Measurements from ENCODE around the gene COX5A. TPM values are rescaled to one million over a fixed set of nuclear protein-coding genes. Genes with fewer than 3 reads are reported as not detected.

The COX5A gene
- polyA plus RNA-seq, 1 experiment = 64.6 TPM

GRCh38 chr15:74873036-74873755 lies 64.7 kb downstream of the COX5A start, which contains the start of gene SCAMP2:
Gene SCAMP2 (minus strand): TSS chr15:74873365. CDS start chr15:74873255, 110 bp downstream.
- peak; percentile 59 for DNase-seq (ENCODE audit: low read depth)
- Histone ChIP-seq H3K27me3 (ENCODE audit: control insufficient read depth, insufficient read depth, low read length) (peaks cover 3% of the 10 kb centered on the region; the same call in 1 of the 2 replicates), H3K4me3 (ENCODE audit: low read depth, low read length) (peak within 1 kb of the TSS; percentile 85), H3K36me3 (ENCODE audit: control insufficient read depth, insufficient read depth, low read length) (peaks cover 1% of the 10 kb centered on the region; the same call in 1 of the 2 replicates)
- ChIA-PET POLR2A (no interaction called here), CTCF (interaction anchor here (1.6 kb wide), 1 partner anchor 16 kb away, joined by 7 read pairs; the partner anchor contains the start of gene MPI)
- TF ChIP-seq CTCF (IDR thresholded peaks at IDR 0.05; ENCODE audit: insufficient read depth, low read depth, low read length) = no peak

- POLR2A ChIA-PET = no interaction called here
- no peak for DNase-seq (ENCODE audit: low read depth)
- Histone ChIP-seq H3K27me3 (ENCODE audit: control insufficient read depth, insufficient read depth, low read length) (peaks cover 3% of the 10 kb centered on the region; the same call in 1 of the 2 replicates), H3K36me3 (ENCODE audit: control insufficient read depth, insufficient read depth, low read length) (peaks cover 2% of the 10 kb centered on the region; the same call in 1 of the 2 replicates), H3K4me3 (ENCODE audit: low read depth, low read length) (peak overlapping the region; percentile 85)
- CTCF ChIA-PET = interaction anchor here (1.6 kb wide), 1 partner anchor 16 kb away, joined by 7 read pairs; the partner anchor contains the start of gene MPI
- TF ChIP-seq CTCF (IDR thresholded peaks at IDR 0.05; ENCODE audit: insufficient read depth, low read depth, low read length) = no peak
Measured at GRCh38 chr15:74872702-74873035, 65.2 kb downstream of the COX5A start.

- ChIA-PET POLR2A (interaction anchor here (0.5 kb wide), 1 partner anchor 24 kb away, joined by 3 read pairs; no protein-coding TSS in a partner anchor), CTCF (interaction anchor here (0.7 to 3.5 kb wide), 6 partner anchors 12 to 363 kb away, joined by 3 to 10 read pairs (median 5); no protein-coding TSS in a partner anchor)
- no peak for DNase-seq (ENCODE audit: low read depth)
- Histone ChIP-seq H3K4me3 (ENCODE audit: low read depth, low read length) (no peak overlapping the region), H3K36me3 (ENCODE audit: control insufficient read depth, insufficient read depth, low read length) (peaks cover 2% of the 10 kb centered on the region; the same call in 1 of the 2 replicates), H3K27me3 (ENCODE audit: control insufficient read depth, insufficient read depth, low read length) (no peaks in the 10 kb centered on the region)
- TF ChIP-seq CTCF (IDR thresholded peaks at IDR 0.05; ENCODE audit: insufficient read depth, low read depth, low read length) = no peak
Measured at GRCh38 chr15:74870436-74871215, 67.2 kb downstream of the COX5A start.

Small RNA genes within 50 kb of the gene (small RNA-seq; reads per million reads assigned to genes)
- gene RF00019 (ENCODE audit: insufficient read length, low read depth, low replicate concordance) = not detected

Other genes starting within 250 kb of the COX5A start
- 37.2 and 44.2 TPM in 2 replicates for gene EDC3, start 242.0 kb downstream of the COX5A start, polyA plus RNA-seq (2011; rRNA removed)
- gene CYP1A1, start 212.5 kb downstream of the COX5A start, polyA plus RNA-seq (2011; rRNA removed) = 0.10 TPM in 1 of 2 replicates, not detected in the other
- gene CYP1A2, start 189.2 kb downstream of the COX5A start, polyA plus RNA-seq (2011; rRNA removed) = not detected in 2 replicates
- 15.1 and 25.3 TPM in 2 replicates for gene CSK, start 156.0 kb downstream of the COX5A start, polyA plus RNA-seq (2011; rRNA removed)
- gene LMAN1L, start 125.2 kb downstream of the COX5A start, polyA plus RNA-seq (2011; rRNA removed) = not detected in 2 replicates
- not detected in 2 replicates for gene CPLX3, start 111.4 kb downstream of the COX5A start, polyA plus RNA-seq (2011; rRNA removed)
- gene ULK3, start 94.9 kb downstream of the COX5A start, polyA plus RNA-seq (2011; rRNA removed) = 18.4 and 20.1 TPM in 2 replicates
- gene SCAMP2, start 64.7 kb downstream of the COX5A start, polyA plus RNA-seq (2011; rRNA removed) = 144 and 192 TPM in 2 replicates
- gene MPI, start 48.0 kb downstream of the COX5A start, polyA plus RNA-seq (2011; rRNA removed) = 73.9 and 105 TPM in 2 replicates
- 54.7 and 66.7 TPM in 2 replicates for gene FAM219B, start 31.2 kb downstream of the COX5A start, polyA plus RNA-seq (2011; rRNA removed)
- 0.92 and 1.3 TPM in 2 replicates for gene RPP25, start 18.7 kb upstream of the COX5A start, polyA plus RNA-seq (2011; rRNA removed)
- 2.9 and 3.6 TPM in 2 replicates for gene SCAMP5, start 57.5 kb upstream of the COX5A start, polyA plus RNA-seq (2011; rRNA removed)
- 8.2 and 11.1 TPM in 2 replicates for gene PPCDC, start 85.5 kb upstream of the COX5A start, polyA plus RNA-seq (2011; rRNA removed)

Measured in BJ (cell line).